Measurements from ENCODE around the gene MTOR. TPM values are rescaled to one million over a fixed set of nuclear protein-coding genes. Genes with fewer than 3 reads are reported as not detected.

Gene MTOR
- total and polyA plus RNA-seq, 8 donors, result 6.3 to 42.4 (median 28.6) TPM

DNA sequence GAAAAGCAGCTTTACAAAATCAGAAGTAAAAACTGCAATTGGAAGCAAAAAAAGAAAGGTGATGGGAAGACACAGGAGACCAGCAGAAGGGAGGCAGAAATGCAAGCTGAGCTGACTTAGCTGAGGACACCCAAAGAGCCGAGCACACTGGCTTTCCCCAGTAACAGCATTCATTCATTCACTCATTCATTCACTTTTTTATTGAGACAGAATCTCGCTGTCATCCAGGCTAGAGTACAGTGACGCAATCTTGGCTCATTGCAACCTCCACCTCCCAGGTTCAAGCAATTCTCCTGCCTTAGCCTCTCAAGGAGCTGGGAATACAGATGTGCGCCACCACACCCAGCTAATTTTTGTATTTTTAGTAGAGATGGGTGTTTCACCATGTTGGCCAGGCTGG, 65.0 kb downstream of the MTOR start:
- 92 to 99% (median 97%) methylated on average over 4 of the region's 4 CpGs for WGBS, 5 donors
- TF ChIP-seq POLR2AphosphoS5 (IDR thresholded peaks at IDR 0.05), result no peak
- TF ChIP-seq, protein P1, sequence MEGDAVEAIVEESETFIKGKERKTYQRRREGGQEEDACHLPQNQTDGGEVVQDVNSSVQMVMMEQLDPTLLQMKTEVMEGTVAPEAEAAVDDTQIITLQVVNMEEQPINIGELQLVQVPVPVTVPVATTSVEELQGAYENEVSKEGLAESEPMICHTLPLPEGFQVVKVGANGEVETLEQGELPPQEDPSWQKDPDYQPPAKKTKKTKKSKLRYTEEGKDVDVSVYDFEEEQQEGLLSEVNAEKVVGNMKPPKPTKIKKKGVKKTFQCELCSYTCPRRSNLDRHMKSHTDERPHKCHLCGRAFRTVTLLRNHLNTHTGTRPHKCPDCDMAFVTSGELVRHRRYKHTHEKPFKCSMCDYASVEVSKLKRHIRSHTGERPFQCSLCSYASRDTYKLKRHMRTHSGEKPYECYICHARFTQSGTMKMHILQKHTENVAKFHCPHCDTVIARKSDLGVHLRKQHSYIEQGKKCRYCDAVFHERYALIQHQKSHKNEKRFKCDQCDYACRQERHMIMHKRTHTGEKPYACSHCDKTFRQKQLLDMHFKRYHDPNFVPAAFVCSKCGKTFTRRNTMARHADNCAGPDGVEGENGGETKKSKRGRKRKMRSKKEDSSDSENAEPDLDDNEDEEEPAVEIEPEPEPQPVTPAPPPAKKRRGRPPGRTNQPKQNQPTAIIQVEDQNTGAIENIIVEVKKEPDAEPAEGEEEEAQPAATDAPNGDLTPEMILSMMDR (IDR thresholded peaks at IDR 0.05), result no peak
- no peak for TF ChIP-seq POLR2A (IDR thresholded peaks at IDR 0.05)
- TF ChIP-seq EP300 (IDR thresholded peaks at IDR 0.05), result no peak
- Histone ChIP-seq H3K27ac (no peak overlapping the region), H3K4me3 (no peak overlapping the region), H3K36me3 (peaks cover 29 to 100% (median 100%) of the 10 kb centered on the region in 4 donors), H3K27me3 (no peaks in the 10 kb centered on the region), H3K9me3 (no peaks in the 10 kb centered on the region), H3K4me1 (no peaks in the 10 kb centered on the region)
- intact Hi-C loops (cut with DNase I; ENCODE audit: low total_unique reads), result no loop called here
- no peak for DNase-seq

DNA sequence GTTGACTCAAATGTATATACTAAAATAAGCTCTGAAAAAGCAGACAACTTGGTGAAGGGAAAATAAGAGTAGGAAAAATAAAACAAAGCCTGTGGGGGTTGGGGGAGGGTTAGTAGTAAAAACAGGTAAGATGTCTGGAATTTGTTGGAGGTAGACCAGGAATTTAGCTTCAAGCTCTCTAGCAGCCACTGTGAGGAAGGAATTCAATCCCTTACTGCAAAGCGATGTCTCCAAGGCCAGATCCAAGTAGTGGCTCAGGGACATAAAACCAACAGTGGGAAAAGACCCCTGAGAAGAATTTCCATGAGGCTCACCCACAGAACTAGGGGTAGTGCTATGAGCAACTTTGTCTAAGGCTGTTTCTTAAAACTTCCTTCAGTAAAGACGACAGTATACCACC, 65.4 kb downstream of the MTOR start:
- TF ChIP-seq POLR2A (IDR thresholded peaks at IDR 0.05) (no peak), EP300 (IDR thresholded peaks at IDR 0.05) (no peak), POLR2AphosphoS5 (IDR thresholded peaks at IDR 0.05) (no peak)
- TF ChIP-seq, protein P1 (IDR thresholded peaks at IDR 0.05), result no peak
- WGBS, 5 donors, result 92 to 100% (median 92%) methylated on average over 2 of the region's 2 CpGs
- Histone ChIP-seq H3K27ac (no peak overlapping the region), H3K4me3 (no peak overlapping the region), H3K27me3 (no peaks in the 10 kb centered on the region), H3K36me3 (peaks cover 29 to 100% (median 100%) of the 10 kb centered on the region in 4 donors), H3K9me3 (no peaks in the 10 kb centered on the region), H3K4me1 (no peaks in the 10 kb centered on the region)
- DNase-seq, result no peak
- intact Hi-C loops (cut with DNase I; ENCODE audit: low total_unique reads), result no loop called here

DNA sequence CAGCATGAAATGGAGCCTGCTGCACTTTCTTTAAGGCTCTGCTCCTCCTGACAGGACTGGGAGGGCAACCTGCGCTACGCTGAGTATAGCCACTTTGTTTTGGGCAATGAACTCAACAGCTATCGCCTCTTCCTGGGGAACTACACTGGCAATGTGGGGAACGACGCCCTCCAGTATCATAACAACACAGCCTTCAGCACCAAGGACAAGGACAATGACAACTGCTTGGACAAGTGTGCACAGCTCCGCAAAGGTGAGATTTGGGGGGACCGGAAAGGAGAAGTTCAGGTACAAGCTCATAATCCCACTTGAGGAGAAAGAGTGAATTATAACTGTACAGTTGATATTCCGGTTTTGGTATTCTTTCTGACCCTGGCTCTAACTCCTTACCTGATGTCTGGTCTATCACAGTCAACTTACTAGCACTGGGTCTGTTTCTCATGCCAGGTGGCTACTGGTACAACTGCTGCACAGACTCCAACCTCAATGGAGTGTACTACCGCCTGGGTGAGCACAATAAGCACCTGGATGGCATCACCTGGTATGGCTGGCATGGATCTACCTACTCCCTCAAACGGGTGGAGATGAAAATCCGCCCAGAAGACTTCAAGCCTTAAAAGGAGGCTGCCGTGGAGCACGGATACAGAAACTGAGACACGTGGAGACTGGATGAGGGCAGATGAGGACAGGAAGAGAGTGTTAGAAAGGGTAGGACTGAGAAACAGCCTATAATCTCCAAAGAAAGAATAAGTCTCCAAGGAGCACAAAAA, 67.8 kb downstream of the MTOR start:
- Histone ChIP-seq H3K4me3 (no peak overlapping the region), H3K27ac (no peak overlapping the region), H3K4me1 (peaks cover 0 to 8% (median 1%) of the 10 kb centered on the region in 4 donors), H3K9me3 (no peaks in the 10 kb centered on the region), H3K27me3 (no peaks in the 10 kb centered on the region), H3K36me3 (peaks cover 36 to 99% (median 98%) of the 10 kb centered on the region in 4 donors)
- intact Hi-C loops (cut with DNase I; ENCODE audit: low total_unique reads), result no loop called here
- DNase-seq, result no peak
- WGBS, 5 donors, result 90 to 95% (median 95%) methylated on average over 14 of the region's 14 CpGs
- TF ChIP-seq EP300 (IDR thresholded peaks at IDR 0.05) (no peak), POLR2A (IDR thresholded peaks at IDR 0.05) (no peak), POLR2AphosphoS5 (IDR thresholded peaks at IDR 0.05) (no peak)
- TF ChIP-seq, protein P1 (IDR thresholded peaks at IDR 0.05), result no peak

DNA sequence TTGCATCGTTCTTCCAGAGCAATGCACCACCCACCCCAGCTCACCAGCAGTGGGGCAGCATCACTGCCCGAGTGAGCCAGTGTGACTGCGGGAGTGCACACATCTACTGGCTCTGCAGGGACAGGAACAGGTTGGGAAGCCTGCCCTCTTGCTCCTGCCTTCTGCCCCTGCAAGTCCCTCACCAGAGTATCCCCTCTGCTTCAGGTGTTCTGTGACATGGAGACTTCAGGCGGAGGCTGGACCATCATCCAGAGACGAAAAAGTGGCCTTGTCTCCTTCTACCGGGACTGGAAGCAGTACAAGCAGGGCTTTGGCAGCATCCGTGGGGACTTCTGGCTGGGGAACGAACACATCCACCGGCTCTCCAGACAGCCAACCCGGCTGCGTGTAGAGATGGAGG, 69.0 kb downstream of the MTOR start:
- no peak overlapping the region for H3K27ac ChIP-seq
- H3K36me3 ChIP-seq, result peaks cover 28 to 98% (median 93%) of the 10 kb centered on the region in 4 donors
- H3K27me3 ChIP-seq, result no peaks in the 10 kb centered on the region
- no peak for TF ChIP-seq POLR2AphosphoS5 (IDR thresholded peaks at IDR 0.05)
- TF ChIP-seq POLR2A (IDR thresholded peaks at IDR 0.05), result no peak
- TF ChIP-seq, protein P1 (IDR thresholded peaks at IDR 0.05), result no peak
- no peak for TF ChIP-seq EP300 (IDR thresholded peaks at IDR 0.05)
- no peak overlapping the region for H3K4me3 ChIP-seq
- H3K9me3 ChIP-seq, result no peaks in the 10 kb centered on the region
- no peak for DNase-seq
- peaks cover 0 to 18% (median 7%) of the 10 kb centered on the region in 4 donors for H3K4me1 ChIP-seq
- WGBS, 5 donors, result 93 to 96% (median 95%) methylated on average over 11 of the region's 11 CpGs
- intact Hi-C loops (cut with DNase I; ENCODE audit: low total_unique reads), result no loop called here

All from stomach (tissue), 9 donors.